ENCODE data around the gene PPFIA1.

The PPFIA1 gene

DNA sequence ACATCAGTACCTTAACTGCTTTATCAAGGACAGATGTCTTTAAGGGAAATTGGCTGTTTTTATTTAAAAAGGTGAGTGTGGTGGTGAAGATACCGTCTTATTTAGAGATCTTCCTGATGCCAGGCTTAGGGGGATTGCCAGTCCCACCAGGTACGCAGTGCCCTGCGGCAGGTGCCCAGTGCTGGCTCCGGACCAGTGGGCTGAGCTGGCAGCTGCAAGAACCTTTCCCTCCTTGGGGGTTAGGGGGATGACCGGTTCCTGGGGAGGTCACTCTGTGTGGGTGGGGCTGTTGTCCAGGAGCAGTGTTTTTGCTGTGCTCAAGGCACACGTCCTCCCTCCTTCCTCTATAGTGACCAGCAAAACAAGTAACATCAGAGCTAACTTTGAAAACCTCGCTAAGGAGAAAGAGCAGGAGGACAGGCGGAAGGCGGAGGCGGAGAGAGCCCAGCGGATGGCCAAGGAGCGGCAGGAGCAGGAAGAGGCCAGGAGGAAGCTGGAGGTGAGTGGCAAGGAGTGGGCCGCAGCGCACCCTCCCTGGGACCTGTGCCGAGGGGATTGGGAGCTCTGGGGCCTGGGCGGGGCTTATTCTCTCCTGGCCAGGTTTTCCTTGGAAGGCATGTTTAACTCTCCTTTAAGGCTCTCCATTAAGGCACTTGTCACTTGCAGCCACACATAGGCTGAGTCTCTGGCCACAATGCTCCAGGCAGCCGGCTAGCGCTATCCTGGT, 158.4 kb downstream of the PPFIA1 start:
- in situ Hi-C loops (cut with MboI; ENCODE audit: low sequenced_read_pairs) = no loop called here

DNA sequence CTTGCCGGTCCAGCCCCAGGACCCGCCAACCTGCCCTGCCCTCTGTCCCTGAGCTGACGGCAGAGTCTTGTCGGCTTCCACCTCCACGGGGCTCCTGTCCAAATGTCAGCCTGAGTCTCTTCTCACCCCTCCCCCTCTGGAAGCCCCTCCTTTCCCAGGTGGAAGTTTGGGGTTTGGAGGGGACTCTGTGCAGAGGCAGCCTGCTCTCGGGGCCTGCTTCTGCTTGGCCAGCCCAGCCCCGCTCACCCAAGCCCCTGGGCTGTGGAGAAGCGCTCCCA, 158.9 kb downstream of the PPFIA1 start:
- in situ Hi-C loops (cut with MboI; ENCODE audit: low sequenced_read_pairs) = no loop called here

DNA sequence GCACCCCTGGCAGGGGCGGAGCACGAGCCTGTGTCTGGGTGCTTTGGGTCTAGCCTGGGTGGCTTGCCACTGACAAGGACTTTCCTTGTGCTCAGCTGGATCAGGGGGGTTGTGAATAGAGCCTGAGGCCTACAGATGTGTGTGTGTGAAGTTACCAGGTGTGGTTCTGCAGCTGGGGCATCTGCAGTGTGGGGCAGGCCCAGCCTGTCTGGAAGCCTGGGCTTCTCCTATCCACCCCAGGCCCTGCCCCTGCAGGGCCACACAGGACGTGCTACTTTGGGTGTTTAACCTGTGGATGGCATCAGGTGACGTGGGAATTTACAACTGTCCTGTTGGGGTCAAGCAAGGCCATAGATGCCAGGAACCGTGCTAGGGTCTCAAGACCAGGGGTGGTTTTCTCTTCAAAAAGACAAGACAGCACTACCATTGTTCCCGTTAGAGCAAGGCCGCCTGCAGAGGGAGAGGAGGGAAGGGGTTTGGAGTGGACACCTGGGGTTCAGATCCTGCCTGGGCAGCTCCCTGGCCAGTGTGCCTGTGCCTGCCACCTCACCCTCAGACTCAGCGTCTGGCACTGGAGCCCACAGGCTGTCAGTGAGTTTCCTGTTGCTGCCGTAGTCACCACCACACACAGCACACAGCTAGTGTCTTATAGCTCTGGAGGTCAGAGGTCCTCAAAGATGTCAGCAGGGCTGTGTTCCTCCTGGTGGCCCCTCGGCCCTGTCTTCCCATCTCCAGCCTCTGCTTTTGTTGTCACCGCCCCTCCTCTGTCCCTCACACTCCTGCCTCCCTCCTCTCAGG, 159.4 kb downstream of the PPFIA1 start:
- in situ Hi-C loops (cut with MboI; ENCODE audit: low sequenced_read_pairs) = no loop called here

DNA sequence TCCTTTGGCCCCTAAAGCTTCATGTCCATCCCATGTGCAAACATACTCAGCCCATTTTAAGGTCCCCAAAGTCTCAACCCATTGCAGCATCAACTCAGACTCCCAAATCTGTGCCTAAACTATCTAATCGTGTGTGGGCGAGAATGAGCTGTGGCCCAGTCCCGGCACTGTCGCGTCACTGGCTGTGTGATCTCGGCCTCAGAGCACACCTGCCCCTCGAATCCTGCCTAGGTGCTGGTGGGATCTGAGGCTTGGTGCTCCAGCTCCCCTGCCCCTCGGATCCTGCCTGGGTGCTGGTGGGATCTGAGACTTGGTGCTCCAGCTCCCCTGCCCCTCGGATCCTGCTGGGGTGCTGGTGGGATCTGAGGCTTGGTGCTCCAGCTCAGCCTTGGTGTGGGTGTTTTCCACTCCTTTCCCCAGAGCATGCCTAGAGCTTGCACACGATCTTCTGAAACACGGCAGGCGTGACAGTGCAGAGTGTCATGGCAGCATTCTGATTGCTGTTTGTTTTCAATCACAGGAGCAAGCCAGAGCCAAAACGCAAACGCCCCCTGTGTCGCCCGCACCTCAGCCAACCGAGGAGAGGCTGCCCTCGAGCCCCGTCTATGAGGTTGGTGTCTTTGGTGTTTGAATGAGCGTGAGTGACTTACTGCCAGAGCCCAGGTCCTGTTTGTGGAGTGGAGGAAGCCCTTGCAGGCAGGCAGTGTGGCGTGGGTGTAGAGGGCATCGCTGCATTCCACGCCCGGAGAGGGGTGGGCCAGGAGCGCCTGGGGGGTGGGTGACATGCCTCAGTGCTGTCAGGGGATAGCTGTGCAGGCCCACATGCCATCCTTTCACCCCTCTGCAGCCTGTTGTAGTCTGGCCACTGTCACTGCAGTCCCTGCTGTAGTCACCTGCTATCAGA, 160.4 kb downstream of the PPFIA1 start:
- in situ Hi-C loops (cut with MboI; ENCODE audit: low sequenced_read_pairs) = no loop called here

DNA sequence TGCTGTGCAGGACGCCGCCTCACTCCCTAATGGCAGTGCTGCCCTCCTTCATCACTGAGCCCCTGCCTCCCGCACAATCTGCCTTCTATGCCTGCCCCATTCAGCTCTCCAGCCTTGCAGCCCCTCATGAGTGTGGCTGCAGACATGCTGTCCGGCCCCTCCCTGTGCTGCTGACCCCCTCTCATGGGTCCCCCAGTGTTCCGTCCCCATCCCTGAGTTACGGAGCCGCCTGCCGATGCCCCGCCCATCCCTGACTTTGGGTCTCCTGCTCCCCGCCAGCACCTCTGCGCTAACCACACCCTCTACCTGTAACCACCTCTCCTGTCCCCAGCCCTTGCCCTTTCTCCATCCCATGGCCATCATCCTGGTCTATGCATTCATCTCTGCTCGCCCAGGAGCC, 161.1 kb downstream of the PPFIA1 start:
- in situ Hi-C loops (cut with MboI; ENCODE audit: low sequenced_read_pairs) = no loop called here

DNA sequence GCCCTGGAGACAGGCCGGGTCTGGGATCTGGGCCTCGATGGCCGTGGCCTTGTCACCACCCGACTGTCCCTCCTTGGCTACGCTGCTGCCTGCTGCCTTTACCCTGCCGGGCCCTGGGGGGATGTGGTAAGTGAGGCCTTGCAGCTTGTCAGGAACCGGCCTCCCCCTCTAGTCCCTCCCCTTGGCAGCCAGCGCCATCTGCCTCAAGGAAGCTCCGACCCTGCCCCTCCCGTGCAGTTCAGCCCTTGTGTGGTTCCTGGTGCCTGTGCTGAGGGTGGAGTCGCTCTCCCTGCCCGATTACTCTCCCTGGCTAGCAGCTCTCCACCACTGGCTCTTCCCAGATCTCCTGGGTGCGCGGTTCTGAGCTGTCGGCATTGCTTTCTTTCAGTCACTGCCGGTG, 161.6 kb downstream of the PPFIA1 start:
- in situ Hi-C loops (cut with MboI; ENCODE audit: low sequenced_read_pairs) = no loop called here

DNA sequence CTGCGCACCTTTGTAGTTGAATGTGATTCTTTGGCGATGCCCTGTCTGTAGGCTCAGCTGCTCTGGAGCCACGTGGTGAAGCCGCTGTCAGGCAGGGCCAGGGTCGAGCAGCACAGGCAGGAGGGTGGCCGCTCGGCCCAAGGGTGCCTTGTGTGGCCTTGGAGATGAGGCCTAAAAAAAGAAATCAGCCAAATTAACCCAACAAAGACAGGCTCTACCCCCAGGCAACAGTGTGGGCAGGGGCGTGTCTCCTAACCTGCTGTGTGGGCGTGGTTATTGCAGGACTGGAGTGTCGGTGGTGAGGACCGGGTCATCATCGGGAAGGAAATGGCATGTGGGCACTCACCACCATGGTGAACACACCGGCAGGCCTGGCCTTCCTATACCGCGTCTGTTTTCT, 162.1 kb downstream of the PPFIA1 start:
- in situ Hi-C loops (cut with MboI; ENCODE audit: low sequenced_read_pairs) = no loop called here

DNA sequence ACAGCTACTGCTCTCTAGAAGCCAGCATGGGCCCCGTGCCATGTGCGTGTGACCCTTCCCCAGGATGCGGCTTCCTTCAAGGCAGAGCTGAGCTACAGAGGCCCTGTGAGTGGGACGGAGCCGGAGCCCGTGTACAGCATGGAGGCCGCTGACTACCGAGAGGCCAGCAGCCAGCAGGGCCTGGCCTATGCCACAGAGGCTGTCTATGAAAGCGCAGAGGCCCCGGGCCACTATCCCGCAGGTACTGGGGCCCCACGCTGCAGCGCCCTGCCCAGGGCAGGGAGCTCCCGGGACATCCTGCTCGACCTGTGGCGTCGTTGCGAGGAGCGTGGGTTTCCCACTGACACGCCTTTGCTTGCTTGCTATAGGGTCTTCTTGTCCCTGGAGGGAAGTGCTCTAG, 162.5 kb downstream of the PPFIA1 start:
- in situ Hi-C loops (cut with MboI; ENCODE audit: low sequenced_read_pairs) = no loop called here

DNA sequence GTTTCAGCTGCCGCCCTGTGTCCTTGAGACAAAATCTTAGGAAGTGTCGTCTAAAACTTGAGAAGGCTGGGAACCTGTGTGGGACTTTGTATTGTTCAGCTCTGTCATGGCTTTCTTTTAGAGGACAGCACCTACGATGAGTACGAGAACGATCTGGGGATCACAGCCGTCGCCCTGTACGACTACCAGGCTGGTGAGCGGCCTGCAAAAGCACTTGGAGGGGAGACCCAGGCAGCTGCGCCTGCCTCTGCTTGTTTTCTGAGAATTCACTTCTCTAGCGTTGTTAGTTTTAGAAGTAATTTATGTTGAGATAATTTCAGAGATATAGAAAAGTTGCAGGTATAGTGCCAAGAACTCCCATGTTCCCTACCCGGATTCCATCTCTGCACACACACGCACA, 163.0 kb downstream of the PPFIA1 start:
- in situ Hi-C loops (cut with MboI; ENCODE audit: low sequenced_read_pairs) = no loop called here

Data from hTERT RPE-1 (cell line).